CD14-positive monocyte (primary cell): Measurements from ENCODE around the gene OFD1. TPM values are rescaled to one million over a fixed set of nuclear protein-coding genes. Genes with fewer than 3 reads are reported as not detected.
A peak's percentile ranks its signal among the peaks of the same experiment; 100 is the strongest.

Source experiments
- DNase-seq, 3 donors: peaks; one replicate each; pipeline ENCODE4 v3.0.0-alpha.2; 2011 to 2022
- H2AFZ ChIP-seq: 2 replicates; pipeline ENCODE4 v1.6.0; 2012; ENCODE audit warnings: mild to moderate bottlenecking, low read depth, low read length, inconsistent platforms; ENCODE audit not compliant: insufficient read depth, poor library complexity, severe bottlenecking
- H3K27ac ChIP-seq, 2 donors: 1 replicate in 1 of 2; 2 replicates in 1 of 2; pipeline ENCODE4 v1.5.1; 2012 to 2013; ENCODE audit warnings: low read length in 2 of 2, control low read depth in 1 of 2, inconsistent platforms in 1 of 2, low read depth in 1 of 2, mild to moderate bottlenecking in 1 of 2
- H3K27me3 ChIP-seq, 2 donors: one replicate each; pipeline versions ENCODE4 v1.6.0 to v1.6.1; 2011 to 2013; ENCODE audit warnings: low read length in 2 of 2; ENCODE audit not compliant: control insufficient read depth in 2 of 2, insufficient read depth in 2 of 2
- H3K36me3 ChIP-seq, 2 donors: replicated peaks in 1 of 2; 1 replicate in 1 of 2; 2 replicates in 1 of 2; pipeline versions ENCODE4 v1.5.1 to v1.6.1; 2012 to 2013; ENCODE audit warnings: low read length in 2 of 2, control low read depth in 1 of 2, inconsistent platforms in 1 of 2, mild to moderate bottlenecking in 1 of 2; ENCODE audit not compliant: insufficient read depth in 2 of 2, control insufficient read depth in 1 of 2
- H3K4me1 ChIP-seq, 2 donors: 1 replicate in 1 of 2; 2 replicates in 1 of 2; pipeline versions ENCODE4 v1.5.1 to v1.6.1; 2012 to 2013; ENCODE audit warnings: low read length in 2 of 2, control low read depth in 1 of 2, inconsistent platforms in 1 of 2, mild to moderate bottlenecking in 1 of 2, moderate library complexity in 1 of 2; ENCODE audit not compliant: insufficient read depth in 2 of 2, control insufficient read depth in 1 of 2
- H3K4me2 ChIP-seq: replicated peaks from 2 replicates; pipeline ENCODE3; 2012; ENCODE audit warnings: low read length, moderate library complexity, mild to moderate bottlenecking; ENCODE audit not compliant: poor library complexity, severe bottlenecking; ENCODE audit errors: extremely low read depth
- H3K4me3 ChIP-seq, 3 experiments: fragments of 200-600 bp in 1 of 3; sonication (generic) in 1 of 3; replicated peaks in 1 of 3; 1 replicate in 2 of 3; 2 replicates in 1 of 3; pipeline ENCODE4 v1.5.1; 2011 to 2013; ENCODE audit warnings: low read length in 3 of 3, mild to moderate bottlenecking in 3 of 3, control low read depth in 2 of 3, low read depth in 2 of 3, inconsistent platforms in 1 of 3, moderate library complexity in 1 of 3
- H3K79me2 ChIP-seq: 2 replicates; pipeline ENCODE4 v1.6.0; 2012; ENCODE audit warnings: mild to moderate bottlenecking, control low read depth, inconsistent platforms, low read length, moderate library complexity; ENCODE audit not compliant: insufficient read depth
- H3K9ac ChIP-seq: 2 replicates; pipeline ENCODE4 v1.6.0; 2017; ENCODE audit warnings: low read length, mild to moderate bottlenecking; ENCODE audit not compliant: insufficient read depth, poor library complexity, severe bottlenecking
- H3K9me3 ChIP-seq, 2 donors: replicated peaks in 1 of 2; 1 replicate in 1 of 2; 2 replicates in 1 of 2; pipeline versions ENCODE4 v1.5.1 to v1.6.1; 2012 to 2013; ENCODE audit warnings: low read length in 2 of 2, control low read depth in 1 of 2; ENCODE audit not compliant: control insufficient read depth in 1 of 2, insufficient read depth in 1 of 2
- H4K20me1 ChIP-seq: 2 replicates; pipeline ENCODE4 v1.6.0; 2012; ENCODE audit warnings: mild to moderate bottlenecking, low read length, control low read depth, moderate library complexity; ENCODE audit not compliant: insufficient read depth
- H3K27ac Mint-ChIP-seq, 7 donors: one replicate each; pipeline ENCODE4 v1.8.0; 2020; ENCODE audit warnings: mild to moderate bottlenecking in 7 of 7, mixed read lengths in 7 of 7, moderate library complexity in 6 of 7, inconsistent platforms in 2 of 7
- H3K27me3 Mint-ChIP-seq, 3 donors: one replicate each; pipeline ENCODE4 v1.8.0; 2021 to 2022; ENCODE audit warnings: low read depth in 3 of 3, mild to moderate bottlenecking in 3 of 3, mixed read lengths in 3 of 3, moderate library complexity in 3 of 3, inconsistent platforms in 1 of 3
- H3K36me3 Mint-ChIP-seq, 2 donors: one replicate each; pipeline ENCODE4 v1.8.0; 2020; ENCODE audit warnings: mixed read lengths in 2 of 2, inconsistent platforms in 1 of 2, mild to moderate bottlenecking in 1 of 2
- H3K4me1 Mint-ChIP-seq: one replicate; pipeline ENCODE4 v1.8.0; 2020; ENCODE audit warnings: mild to moderate bottlenecking, mixed read lengths
- H3K4me3 Mint-ChIP-seq, 2 donors: one replicate each; pipeline ENCODE4 v1.8.0; 2020; ENCODE audit warnings: mild to moderate bottlenecking in 2 of 2, mixed read lengths in 2 of 2, moderate library complexity in 1 of 2
- H3K9me3 Mint-ChIP-seq, 7 donors: one replicate each; pipeline ENCODE4 v1.8.0; 2020 to 2022; ENCODE audit warnings: mixed read lengths in 7 of 7, mild to moderate bottlenecking in 6 of 7, moderate library complexity in 6 of 7, inconsistent platforms in 2 of 7
- WGBS: methylation state at CpG from one replicate; pipeline ENCODE4 v1.1.5; 2013; ENCODE audit warnings: missing lambda C conversion rate; ENCODE audit not compliant: insufficient coverage; 5-methylcytosine and 5-hydroxymethylcytosine counted together
- intact Hi-C, 2 donors: fragments of 100-400 bp; cut with micrococcal nuclease; formaldehyde crosslinking; loops; one replicate each; pipeline versions ENCODE4 v1.15.0 to v1.15.1; 2023
- polyA plus RNA-seq, 3 donors: library from polyadenylated mRNA; depleted of rRNA in 1 of 3; unstranded in 2 of 3; stranded (reverse) in 1 of 3; fragments of 300-500 nt in 2 of 3; fragments of >200 nt in 1 of 3; fragmentation: Illumina TruSeq in 2 of 3; gene quantifications; 1 replicate in 2 of 3; 2 replicates in 1 of 3; pipeline ENCODE4 v1.2.3, GENCODE V29; 2012 to 2021
- TF ChIP-seq, protein P1 (sequence below): fragments of 200-600 bp; IDR thresholded peaks from one replicate; pipeline ENCODE4 v1.8.0; 2022; ENCODE audit warnings: antibody characterized with exemption, mild to moderate bottlenecking

Gene OFD1
- polyA plus RNA-seq, 3 donors, result 2.4 to 10.2 (median 2.9) TPM

DNA sequence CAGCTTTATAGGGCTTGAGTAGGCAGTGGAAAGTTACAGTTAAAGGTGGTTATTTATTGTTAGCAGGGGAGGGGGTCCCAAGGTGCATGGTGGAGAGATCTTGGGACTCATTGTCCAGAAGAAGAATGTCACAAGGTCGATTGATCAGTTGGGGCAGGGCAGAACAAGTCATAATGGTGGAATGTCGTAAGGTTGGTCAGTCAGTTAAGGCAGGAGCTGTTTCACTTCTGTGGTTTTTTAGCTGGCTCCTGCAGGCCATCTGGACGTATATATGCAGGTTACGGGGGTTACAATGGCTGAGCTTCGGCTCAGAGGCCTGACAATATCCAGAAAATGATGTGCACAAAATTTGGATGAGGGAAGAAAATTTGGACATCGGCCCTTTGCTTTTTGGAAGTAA, 7.1 kb downstream of the OFD1 start:
- peaks cover 6 to 19% of the 10 kb centered on the region in 2 donors for H3K4me1 ChIP-seq
- 19% methylated on average over 2 of the region's 6 CpGs for WGBS
- no peak for DNase-seq
- peaks cover 9% of the 10 kb centered on the region for H3K79me2 ChIP-seq
- H2AFZ ChIP-seq, result no peak overlapping the region
- TF ChIP-seq, protein P1, sequence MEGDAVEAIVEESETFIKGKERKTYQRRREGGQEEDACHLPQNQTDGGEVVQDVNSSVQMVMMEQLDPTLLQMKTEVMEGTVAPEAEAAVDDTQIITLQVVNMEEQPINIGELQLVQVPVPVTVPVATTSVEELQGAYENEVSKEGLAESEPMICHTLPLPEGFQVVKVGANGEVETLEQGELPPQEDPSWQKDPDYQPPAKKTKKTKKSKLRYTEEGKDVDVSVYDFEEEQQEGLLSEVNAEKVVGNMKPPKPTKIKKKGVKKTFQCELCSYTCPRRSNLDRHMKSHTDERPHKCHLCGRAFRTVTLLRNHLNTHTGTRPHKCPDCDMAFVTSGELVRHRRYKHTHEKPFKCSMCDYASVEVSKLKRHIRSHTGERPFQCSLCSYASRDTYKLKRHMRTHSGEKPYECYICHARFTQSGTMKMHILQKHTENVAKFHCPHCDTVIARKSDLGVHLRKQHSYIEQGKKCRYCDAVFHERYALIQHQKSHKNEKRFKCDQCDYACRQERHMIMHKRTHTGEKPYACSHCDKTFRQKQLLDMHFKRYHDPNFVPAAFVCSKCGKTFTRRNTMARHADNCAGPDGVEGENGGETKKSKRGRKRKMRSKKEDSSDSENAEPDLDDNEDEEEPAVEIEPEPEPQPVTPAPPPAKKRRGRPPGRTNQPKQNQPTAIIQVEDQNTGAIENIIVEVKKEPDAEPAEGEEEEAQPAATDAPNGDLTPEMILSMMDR, result no peak
- peaks cover 0 to 6% of the 10 kb centered on the region in 2 donors for H3K36me3 ChIP-seq
- H3K4me2 ChIP-seq, result no peak overlapping the region
- H3K27me3 ChIP-seq, result no peaks in the 10 kb centered on the region
- Mint-ChIP-seq H3K36me3 (peaks cover 8 to 10% of the 10 kb centered on the region in 2 donors), H3K4me3 (no peak overlapping the region), H3K27me3 (peaks cover 0 to 15% (median 0%) of the 10 kb centered on the region in 3 donors), H3K9me3 (peaks cover 0 to 3% (median 0%) of the 10 kb centered on the region in 7 donors), H3K4me1 (peaks cover 19% of the 10 kb centered on the region), H3K27ac (peak overlapping the region in 5 of 7 donors; percentile 13 to 92 (median 51))
- peak overlapping the region in 1 of 2 donors; percentile 50 for H3K27ac ChIP-seq
- intact Hi-C loops, result loop anchor here in 1 of 2 donors (10.0 kb wide), 1 partner anchor 293 kb away; no protein-coding TSS in a partner anchor
- H3K9ac ChIP-seq, result no peak overlapping the region
- no peaks in the 10 kb centered on the region for H4K20me1 ChIP-seq
- H3K4me3 ChIP-seq, result no peak overlapping the region
- H3K9me3 ChIP-seq, result no peaks in the 10 kb centered on the region

DNA sequence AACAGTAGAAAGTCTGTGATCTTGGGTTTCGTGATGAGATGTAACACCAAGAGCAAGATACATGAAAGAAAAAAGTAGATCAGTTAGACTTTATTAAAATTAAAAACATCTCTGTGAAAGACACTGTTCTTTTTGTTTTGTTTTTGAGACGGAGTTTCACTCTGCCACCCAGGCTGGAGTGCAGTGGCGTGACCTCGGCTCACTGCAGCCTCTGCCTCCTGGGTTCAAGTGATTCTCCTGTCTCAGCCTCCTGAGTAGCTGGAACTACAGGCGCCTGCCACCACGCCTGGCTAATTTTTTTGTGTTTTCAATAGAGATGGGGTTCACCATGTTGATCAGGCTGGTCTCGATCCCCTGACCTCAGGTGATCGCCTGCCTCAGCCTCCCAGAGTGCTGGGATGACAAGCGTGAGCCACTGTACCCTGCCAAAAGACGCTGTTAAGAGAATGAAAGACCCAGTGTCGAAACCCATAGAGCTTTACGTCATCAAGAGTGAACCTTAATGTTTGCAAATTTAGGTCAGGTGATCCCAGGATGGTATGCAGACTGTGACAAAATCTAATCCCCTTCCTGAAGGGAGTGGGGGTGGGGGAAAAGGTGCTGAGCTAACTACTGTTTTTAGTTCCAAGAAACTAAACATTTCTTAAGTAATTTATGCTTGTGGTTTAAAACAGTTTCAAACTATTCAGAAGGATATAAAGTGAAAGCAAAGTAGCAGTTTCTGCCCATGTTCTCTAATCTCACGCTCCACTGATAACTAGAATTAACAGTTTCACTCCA, 8.0 kb downstream of the OFD1 start:
- 42% methylated on average over 4 of the region's 13 CpGs for WGBS

More for the DNA sequence above, 8.0 kb downstream of the OFD1 start:
- Mint-ChIP-seq H3K27me3 (peaks cover 0 to 15% (median 0%) of the 10 kb centered on the region in 3 donors), H3K4me3 (peak overlapping the region; percentile 68 to 74), H3K4me1 (peaks cover 14% of the 10 kb centered on the region), H3K9me3 (peaks cover 0 to 3% (median 0%) of the 10 kb centered on the region in 7 donors), H3K36me3 (peaks cover 8 to 17% of the 10 kb centered on the region in 2 donors), H3K27ac (peak overlapping the region; percentile 78 to 92 (median 81))
- H2AFZ ChIP-seq, result peak overlapping the region; percentile 36
- TF ChIP-seq, protein P1, result no peak
- H3K4me2 ChIP-seq, result peak overlapping the region; percentile 54
- peak overlapping the region; percentile 50 to 54 for H3K27ac ChIP-seq
- H3K4me3 ChIP-seq, result peak overlapping the region; percentile 7 to 61 (median 24)
- H3K9ac ChIP-seq, result no peak overlapping the region
- peaks cover 5 to 19% of the 10 kb centered on the region in 2 donors for H3K4me1 ChIP-seq
- peaks cover 4% of the 10 kb centered on the region for H3K79me2 ChIP-seq
- no peaks in the 10 kb centered on the region for H3K9me3 ChIP-seq
- peak; percentile 43 to 70 (median 65) for DNase-seq
- H3K27me3 ChIP-seq, result no peaks in the 10 kb centered on the region
- intact Hi-C loops, result loop anchor here in 1 of 2 donors (10.0 kb wide), 1 partner anchor 292 kb away; no protein-coding TSS in a partner anchor
- peaks cover 0 to 11% of the 10 kb centered on the region in 2 donors for H3K36me3 ChIP-seq
- H4K20me1 ChIP-seq, result no peaks in the 10 kb centered on the region
